ENCODE data around the gene DDAH2.

GRCh38 chr6:31749301-31750036 lies 20.4 kb upstream of the DDAH2 start:
- TF ChIP-seq CTCF (IDR thresholded peaks at IDR 0.05; ENCODE audit: borderline replicate concordance, extremely low read depth, low read length, poor library complexity, severe bottlenecking) (no peak), EZH2 (IDR thresholded peaks at IDR 0.05; ENCODE audit: borderline replicate concordance, low read depth, low read length, severe bottlenecking) (no peak)

All from DND-41 (cell line).